ENCODE measurements around the gene MCF2L2.

Gene MCF2L2

GRCh38 chr3:183328164-183328563 is 100.3 kb downstream of the MCF2L2 start:
- H3K4me3 ChIP-seq (ENCODE audit: low read length): no peak overlapping the region
- no peak for TF ChIP-seq CTCF (conservative IDR thresholded peaks at IDR 0.05; ENCODE audit: low read depth, low read length)

GRCh38 chr3:183327343-183327742 is 101.1 kb downstream of the MCF2L2 start:
- no peak overlapping the region for H3K4me3 ChIP-seq (ENCODE audit: low read length)
- TF ChIP-seq CTCF (conservative IDR thresholded peaks at IDR 0.05; ENCODE audit: low read depth, low read length): no peak
- DNase-seq (ENCODE audit: low read depth): no peak

More at GRCh38 chr3:183328164-183328563, 100.3 kb downstream of the MCF2L2 start:
- no peak for DNase-seq (ENCODE audit: low read depth)

GRCh38 chr3:183324083-183324482 is 104.3 kb downstream of the MCF2L2 start:
- DNase-seq (ENCODE audit: low read depth): no peak
- TF ChIP-seq CTCF (conservative IDR thresholded peaks at IDR 0.05; ENCODE audit: low read depth, low read length): no peak
- H3K4me3 ChIP-seq (ENCODE audit: low read length): no peak overlapping the region

GRCh38 chr3:183319371-183319770 is 109.0 kb downstream of the MCF2L2 start:
- no peak for DNase-seq (ENCODE audit: low read depth)

GRCh38 chr3:183318877-183319276 is 109.5 kb downstream of the MCF2L2 start:
- H3K4me3 ChIP-seq (ENCODE audit: low read length): no peak overlapping the region
- DNase-seq (ENCODE audit: low read depth): no peak
- TF ChIP-seq CTCF (conservative IDR thresholded peaks at IDR 0.05; ENCODE audit: low read depth, low read length): no peak

More at GRCh38 chr3:183319371-183319770, 109.0 kb downstream of the MCF2L2 start:
- H3K4me3 ChIP-seq (ENCODE audit: low read length): no peak overlapping the region
- TF ChIP-seq CTCF (conservative IDR thresholded peaks at IDR 0.05; ENCODE audit: low read depth, low read length): no peak

- H3K4me3 ChIP-seq (ENCODE audit: low read length): no peak overlapping the region
- DNase-seq (ENCODE audit: low read depth): no peak
- no peak for TF ChIP-seq CTCF (conservative IDR thresholded peaks at IDR 0.05; ENCODE audit: low read depth, low read length)
Measured at GRCh38 chr3:183317886-183318865, 110.2 kb downstream of the MCF2L2 start.

- TF ChIP-seq CTCF (conservative IDR thresholded peaks at IDR 0.05; ENCODE audit: low read depth, low read length): no peak
- H3K4me3 ChIP-seq (ENCODE audit: low read length): no peak overlapping the region
- DNase-seq (ENCODE audit: low read depth): no peak
Measured at GRCh38 chr3:183317271-183317670, 111.1 kb downstream of the MCF2L2 start.
